Hepatocyte (in vitro differentiated cells): ENCODE data around the gene SLC34A2. TPM values are rescaled to one million over a fixed set of nuclear protein-coding genes. Genes with fewer than 3 reads are reported as not detected.

Source experiments
- DNase-seq: peaks from one replicate; pipeline ENCODE4 v3.0.0-alpha.2; 2016; ENCODE audit warnings: low spot score
- H2AFZ ChIP-seq: fragments of 200-600 bp; sonication (generic); 2 replicates; pipeline ENCODE4 v1.6.0; 2016; ENCODE audit warnings: antibody characterized with exemption, mild to moderate bottlenecking
- H3K27ac ChIP-seq: fragments of 200-600 bp; sonication (generic); 2 replicates; pipeline ENCODE4 v1.5.1; 2016; ENCODE audit warnings: mild to moderate bottlenecking
- H3K27me3 ChIP-seq: fragments of 200-600 bp; sonication (generic); 2 replicates; pipeline ENCODE4 v1.6.1; 2016
- H3K36me3 ChIP-seq: fragments of 200-600 bp; sonication (generic); replicated peaks from 2 replicates; pipeline ENCODE4 v1.5.1; 2016; ENCODE audit warnings: low read depth; ENCODE audit not compliant: insufficient read depth
- H3K4me1 ChIP-seq: fragments of 200-600 bp; sonication (generic); 2 replicates; pipeline ENCODE4 v1.5.1; 2016; ENCODE audit warnings: mild to moderate bottlenecking, moderate library complexity; ENCODE audit not compliant: insufficient read depth
- H3K4me2 ChIP-seq: fragments of 200-600 bp; sonication (generic); 2 replicates; pipeline ENCODE4 v1.6.0; 2016
- H3K4me3 ChIP-seq: fragments of 200-600 bp; sonication (generic); 2 replicates; pipeline ENCODE4 v1.5.1; 2016; ENCODE audit warnings: mild to moderate bottlenecking
- H3K79me2 ChIP-seq: fragments of 200-600 bp; sonication (generic); 2 replicates; pipeline ENCODE4 v1.6.0; 2017; ENCODE audit warnings: mild to moderate bottlenecking
- H3K9me2 ChIP-seq: fragments of 200-600 bp; sonication (generic); replicated peaks from 2 replicates; pipeline ENCODE4 v1.6.0; 2017; ENCODE audit warnings: mild to moderate bottlenecking; ENCODE audit not compliant: insufficient read depth
- H3K9me3 ChIP-seq: fragments of 200-600 bp; sonication (generic); 2 replicates; pipeline ENCODE4 v1.5.1; 2016; ENCODE audit warnings: low read depth, mild to moderate bottlenecking
- H4K20me1 ChIP-seq: fragments of 200-600 bp; sonication (generic); 2 replicates; pipeline ENCODE4 v1.6.0; 2016; ENCODE audit warnings: mild to moderate bottlenecking; ENCODE audit not compliant: insufficient read depth, poor library complexity, severe bottlenecking
- EZH2 ChIP-seq: fragments of 200-600 bp; sonication (generic); IDR thresholded peaks from 2 replicates; pipeline ENCODE4 v1.6.1; 2016; ENCODE audit warnings: antibody characterized with exemption, mild to moderate bottlenecking, borderline replicate concordance
- EZH2phosphoT487 ChIP-seq: fragments of 200-600 bp; sonication (generic); IDR thresholded peaks from one replicate; pipeline ENCODE4 v1.6.1; 2018; ENCODE audit warnings: antibody characterized with exemption, mild to moderate bottlenecking, low read depth, moderate library complexity; ENCODE audit not compliant: unreplicated experiment, severe bottlenecking
- WGBS: methylation state at CpG from one replicate; pipeline ENCODE4 v1.1.6; 2016; ENCODE audit warnings: low lambda C conversion rate; ENCODE audit errors: missing lambda C conversion rate; 5-methylcytosine and 5-hydroxymethylcytosine counted together
- polyA plus RNA-seq: library from polyadenylated mRNA; unstranded; fragments of >200 nt; fragmentation: Nextera tagmentation; extraction: Ambion mirVana; gene quantifications from 2 replicates; pipeline ENCODE4 v1.2.1, GENCODE V29; 2016
- total RNA-seq: library from RNA; depleted of rRNA; stranded (reverse); fragments of >200 nt; gene quantifications from 2 replicates; pipeline ENCODE4 v1.2.3, GENCODE V29; 2014
- TF ChIP-seq, protein P1 (sequence below): fragments of 200-600 bp; sonication (generic); IDR thresholded peaks from 2 replicates; pipeline ENCODE4 v1.5.1; 2016; ENCODE audit warnings: antibody characterized with exemption, mild to moderate bottlenecking; ENCODE audit not compliant: poor library complexity

Gene SLC34A2
- total and polyA plus RNA-seq, 2 experiments from 2014 or later: 11.1 to 21.2 TPM

GRCh38 chr4:25712611-25713010, 57.0 kb downstream of the SLC34A2 start:
- DNase-seq: no peak
- no peaks in the 10 kb centered on the region for H3K4me1 ChIP-seq
- no peak overlapping the region for H3K4me2 ChIP-seq
- no peak overlapping the region for H3K4me3 ChIP-seq
- H3K27ac ChIP-seq: no peak overlapping the region
- no peaks in the 10 kb centered on the region for H3K27me3 ChIP-seq
- no peak for TF ChIP-seq EZH2
- no peak for TF ChIP-seq EZH2phosphoT487
- TF ChIP-seq, protein P1, sequence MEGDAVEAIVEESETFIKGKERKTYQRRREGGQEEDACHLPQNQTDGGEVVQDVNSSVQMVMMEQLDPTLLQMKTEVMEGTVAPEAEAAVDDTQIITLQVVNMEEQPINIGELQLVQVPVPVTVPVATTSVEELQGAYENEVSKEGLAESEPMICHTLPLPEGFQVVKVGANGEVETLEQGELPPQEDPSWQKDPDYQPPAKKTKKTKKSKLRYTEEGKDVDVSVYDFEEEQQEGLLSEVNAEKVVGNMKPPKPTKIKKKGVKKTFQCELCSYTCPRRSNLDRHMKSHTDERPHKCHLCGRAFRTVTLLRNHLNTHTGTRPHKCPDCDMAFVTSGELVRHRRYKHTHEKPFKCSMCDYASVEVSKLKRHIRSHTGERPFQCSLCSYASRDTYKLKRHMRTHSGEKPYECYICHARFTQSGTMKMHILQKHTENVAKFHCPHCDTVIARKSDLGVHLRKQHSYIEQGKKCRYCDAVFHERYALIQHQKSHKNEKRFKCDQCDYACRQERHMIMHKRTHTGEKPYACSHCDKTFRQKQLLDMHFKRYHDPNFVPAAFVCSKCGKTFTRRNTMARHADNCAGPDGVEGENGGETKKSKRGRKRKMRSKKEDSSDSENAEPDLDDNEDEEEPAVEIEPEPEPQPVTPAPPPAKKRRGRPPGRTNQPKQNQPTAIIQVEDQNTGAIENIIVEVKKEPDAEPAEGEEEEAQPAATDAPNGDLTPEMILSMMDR: no peak
- H3K36me3 ChIP-seq: no peaks in the 10 kb centered on the region
- no peaks in the 10 kb centered on the region for H4K20me1 ChIP-seq
- 89% methylated on average over 2 of the region's 2 CpGs for WGBS
- H3K9me3 ChIP-seq: no peaks in the 10 kb centered on the region
- no peak overlapping the region for H2AFZ ChIP-seq
- H3K9me2 ChIP-seq: no peaks in the 10 kb centered on the region
- no peaks in the 10 kb centered on the region for H3K79me2 ChIP-seq

DNA sequence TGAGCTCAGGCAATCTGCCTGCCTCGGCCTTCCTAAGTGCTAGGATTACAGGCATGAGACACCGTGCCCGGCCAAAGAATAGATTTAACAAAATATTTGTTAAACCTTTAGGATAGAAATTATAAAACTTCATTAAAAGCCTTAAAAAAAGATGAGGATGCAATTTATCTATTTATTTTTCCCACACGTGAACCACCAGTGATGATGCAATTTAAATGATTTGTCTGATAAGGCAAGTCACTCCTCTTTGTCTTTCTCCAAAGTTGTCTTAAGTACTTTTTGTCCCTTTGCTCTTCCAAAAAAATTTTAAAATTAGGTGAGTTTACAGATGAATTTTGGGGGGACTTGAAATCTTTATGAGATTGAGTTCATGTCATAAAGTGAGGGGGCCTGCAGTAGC, 58.2 kb downstream of the SLC34A2 start:
- WGBS: 84% methylated on average over 4 of the region's 4 CpGs
- H3K27ac ChIP-seq: no peak overlapping the region

DNA sequence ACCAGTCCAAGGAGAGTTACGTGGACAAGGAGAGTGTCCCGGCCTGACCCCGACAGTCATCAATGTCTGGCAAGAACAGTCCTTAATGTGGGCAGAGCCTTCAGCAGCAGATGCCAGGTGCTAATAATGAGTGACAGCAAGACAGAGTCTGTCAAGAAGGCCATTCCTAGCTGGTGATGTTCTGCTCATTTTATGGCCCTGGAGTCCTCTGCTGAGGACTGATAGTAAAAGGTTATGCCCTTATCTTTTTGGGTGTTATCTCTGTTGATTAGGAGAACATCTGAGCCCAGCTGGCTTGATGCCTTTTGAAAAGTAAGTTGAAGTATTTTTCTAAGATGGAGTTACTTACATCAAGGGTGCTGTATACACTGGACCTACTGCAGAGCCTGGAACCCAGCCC, 67.3 kb downstream of the SLC34A2 start:
- H4K20me1 ChIP-seq: no peaks in the 10 kb centered on the region
- DNase-seq: peak; percentile 10
- no peak overlapping the region for H3K4me3 ChIP-seq
- 40% methylated on average over 3 of the region's 3 CpGs for WGBS
- no peaks in the 10 kb centered on the region for H3K4me1 ChIP-seq
- no peaks in the 10 kb centered on the region for H3K36me3 ChIP-seq
- no peak overlapping the region for H2AFZ ChIP-seq
- H3K79me2 ChIP-seq: no peaks in the 10 kb centered on the region
- TF ChIP-seq, protein P1: no peak
- no peak for TF ChIP-seq EZH2
- no peaks in the 10 kb centered on the region for H3K9me3 ChIP-seq
- H3K27me3 ChIP-seq: no peaks in the 10 kb centered on the region
- H3K4me2 ChIP-seq: no peak overlapping the region
- no peaks in the 10 kb centered on the region for H3K9me2 ChIP-seq
- no peak overlapping the region for H3K27ac ChIP-seq

More for the DNA sequence above, 58.2 kb downstream of the SLC34A2 start:
- Histone ChIP-seq H3K4me3 (no peak overlapping the region), H3K4me2 (no peak overlapping the region), H2AFZ (no peak overlapping the region), H3K36me3 (no peaks in the 10 kb centered on the region), H3K4me1 (no peaks in the 10 kb centered on the region), H3K79me2 (no peaks in the 10 kb centered on the region), H4K20me1 (no peaks in the 10 kb centered on the region), H3K9me2 (no peaks in the 10 kb centered on the region), H3K9me3 (no peaks in the 10 kb centered on the region), H3K27me3 (no peaks in the 10 kb centered on the region)
- DNase-seq: no peak
- TF ChIP-seq EZH2 (no peak), EZH2phosphoT487 (no peak)
- TF ChIP-seq, protein P1: no peak

DNA sequence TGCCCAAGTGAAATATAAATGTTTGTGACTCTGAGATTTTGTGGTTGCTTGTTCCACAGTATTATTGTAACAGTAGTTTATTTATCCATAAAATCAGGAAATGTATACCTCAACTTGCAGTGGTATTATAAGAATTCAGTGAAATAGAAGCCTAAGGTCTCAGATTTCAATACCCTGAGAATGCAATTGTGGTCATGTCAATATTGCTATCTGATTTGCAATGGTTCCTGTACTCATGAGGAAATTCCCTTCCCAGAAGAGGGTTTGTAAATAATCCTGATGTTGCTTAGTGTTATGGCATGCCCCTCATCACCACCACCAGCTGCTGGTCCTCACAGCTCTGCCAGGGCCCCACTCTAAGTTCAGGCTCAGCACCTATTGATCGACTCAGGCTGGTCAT, 67.8 kb downstream of the SLC34A2 start:
- TF ChIP-seq EZH2 (no peak), EZH2phosphoT487 (no peak)
- TF ChIP-seq, protein P1: no peak
- no peak overlapping the region for H2AFZ ChIP-seq
- no peak overlapping the region for H3K4me2 ChIP-seq
- no peaks in the 10 kb centered on the region for H3K9me3 ChIP-seq
- no peaks in the 10 kb centered on the region for H3K27me3 ChIP-seq
- no peaks in the 10 kb centered on the region for H4K20me1 ChIP-seq
- no peak for DNase-seq
- no peaks in the 10 kb centered on the region for H3K9me2 ChIP-seq
- H3K27ac ChIP-seq: no peak overlapping the region
- H3K4me3 ChIP-seq: no peak overlapping the region
- no peaks in the 10 kb centered on the region for H3K4me1 ChIP-seq
- no peaks in the 10 kb centered on the region for H3K36me3 ChIP-seq
- WGBS: 83% methylated on average over 1 of the region's 1 CpG
- no peaks in the 10 kb centered on the region for H3K79me2 ChIP-seq
